Neuronal stem cell (in vitro differentiated cells): ENCODE results near the gene PSMB7.

Experiments used
- DNase-seq: peaks from one replicate; pipeline ENCODE4 v3.0.0-alpha.2; 2013; ENCODE audit warnings: low spot score
- H2AFZ ChIP-seq: one replicate; pipeline ENCODE4 v1.6.1; 2013; ENCODE audit warnings: mild to moderate bottlenecking, low read length, inconsistent platforms
- H2AK5ac ChIP-seq: 2 replicates; pipeline ENCODE4 v1.6.1; 2013; ENCODE audit warnings: low read depth, mild to moderate bottlenecking, inconsistent platforms, low read length, moderate library complexity, mixed read lengths
- H2BK120ac ChIP-seq: 2 replicates; pipeline ENCODE4 v1.6.1; 2013; ENCODE audit warnings: low read depth, mild to moderate bottlenecking, inconsistent platforms, low read length, moderate library complexity, mixed read lengths
- H2BK12ac ChIP-seq: one replicate; pipeline ENCODE4 v1.6.1; 2013; ENCODE audit warnings: low read length, inconsistent platforms
- H2BK15ac ChIP-seq: 2 replicates; pipeline ENCODE4 v1.6.1; 2013; ENCODE audit warnings: mild to moderate bottlenecking, low read length, inconsistent platforms, mixed read lengths
- H2BK5ac ChIP-seq: one replicate; pipeline ENCODE4 v1.6.1; 2013; ENCODE audit warnings: inconsistent platforms, mild to moderate bottlenecking, low read length, moderate library complexity
- H3K14ac ChIP-seq: one replicate; pipeline ENCODE4 v1.6.1; 2013; ENCODE audit warnings: low read length, inconsistent platforms
- H3K18ac ChIP-seq: 2 replicates; pipeline ENCODE4 v1.6.1; 2013; ENCODE audit warnings: low read length, inconsistent platforms
- H3K23ac ChIP-seq: 2 replicates; pipeline ENCODE4 v1.6.1; 2013; ENCODE audit warnings: low read depth, mild to moderate bottlenecking, mixed read lengths, low read length, inconsistent platforms; ENCODE audit not compliant: poor library complexity
- H3K27ac ChIP-seq: replicated peaks from 3 replicates; pipeline ENCODE4 v1.5.1; 2013; ENCODE audit warnings: low read length, inconsistent platforms
- H3K27me3 ChIP-seq, 3 experiments: 2 replicates each; pipeline ENCODE4 v1.6.1; 2013; ENCODE audit warnings: low read length in 3 of 3, mild to moderate bottlenecking in 2 of 3, inconsistent platforms in 1 of 3, low read depth in 1 of 3, mixed read lengths in 1 of 3, moderate library complexity in 1 of 3; ENCODE audit not compliant: control insufficient read depth in 3 of 3, insufficient read depth in 3 of 3
- H3K36me3 ChIP-seq, 2 donors: replicated peaks in 1 of 2; 2 replicates each; pipeline ENCODE4 v1.6.1; 2013; ENCODE audit warnings: low read length in 2 of 2; ENCODE audit not compliant: control insufficient read depth in 2 of 2, insufficient read depth in 2 of 2
- H3K4ac ChIP-seq: 2 replicates; pipeline ENCODE4 v1.6.1; 2013; ENCODE audit warnings: inconsistent platforms, mild to moderate bottlenecking, low read length, moderate library complexity
- H3K4me1 ChIP-seq, 2 donors: 1 replicate in 1 of 2; 2 replicates in 1 of 2; pipeline ENCODE4 v1.6.1; 2013; ENCODE audit warnings: low read length in 2 of 2, low read depth in 1 of 2; ENCODE audit not compliant: control insufficient read depth in 2 of 2, insufficient read depth in 1 of 2
- H3K4me2 ChIP-seq: one replicate; pipeline ENCODE4 v1.6.1; 2013; ENCODE audit warnings: mild to moderate bottlenecking, low read length, inconsistent platforms; ENCODE audit not compliant: insufficient read depth, poor library complexity, severe bottlenecking
- H3K4me3 ChIP-seq, 2 donors: 2 replicates each; pipeline ENCODE4 v1.5.1; 2013; ENCODE audit warnings: low read length in 2 of 2, mild to moderate bottlenecking in 2 of 2, inconsistent platforms in 1 of 2, moderate library complexity in 1 of 2
- H3K79me1 ChIP-seq: one replicate; pipeline ENCODE4 v1.6.1; 2013; ENCODE audit warnings: low read depth, mild to moderate bottlenecking, inconsistent platforms, low read length, moderate library complexity
- H3K9ac ChIP-seq: one replicate; pipeline ENCODE4 v1.6.1; 2013; ENCODE audit warnings: mild to moderate bottlenecking, low read depth, low read length, inconsistent platforms; ENCODE audit not compliant: poor library complexity
- H3K9me3 ChIP-seq, 2 donors: replicated peaks in 1 of 2; 2 replicates each; pipeline versions ENCODE3 to v1.6.1; 2013; ENCODE audit warnings: low read length in 2 of 2, mild to moderate bottlenecking in 2 of 2, inconsistent platforms in 1 of 2, low read depth in 1 of 2, mixed read lengths in 1 of 2, moderate library complexity in 1 of 2; ENCODE audit not compliant: control insufficient read depth in 2 of 2, insufficient read depth in 1 of 2
- H4K8ac ChIP-seq: one replicate; pipeline ENCODE4 v1.6.1; 2013; ENCODE audit warnings: low read depth, mild to moderate bottlenecking, inconsistent platforms, low read length, moderate library complexity
- H4K91ac ChIP-seq: one replicate; pipeline ENCODE4 v1.6.1; 2013; ENCODE audit warnings: low read length, low read depth, mild to moderate bottlenecking, inconsistent platforms; ENCODE audit not compliant: poor library complexity
- WGBS, 2 donors: extraction: QIAGEN DNeasy Blood & Tissue Kit; methylation state at CpG; one replicate each; pipeline ENCODE4 v1.1.7; 2013; ENCODE audit warnings: missing lambda C conversion rate in 2 of 2, mixed read lengths in 1 of 2; ENCODE audit not compliant: insufficient read length in 2 of 2, insufficient replicate concordance in 1 of 2; ENCODE audit errors: extremely low coverage in 2 of 2; 5-methylcytosine and 5-hydroxymethylcytosine counted together

Gene PSMB7

GRCh38 chr9:124423155-124423554 lies 7.9 kb upstream of the PSMB7 start:
- H3K36me3 ChIP-seq, result no peaks in the 10 kb centered on the region
- no peak for DNase-seq
- no peak overlapping the region for H4K91ac ChIP-seq
- no peak overlapping the region for H2BK12ac ChIP-seq
- H3K4me2 ChIP-seq, result no peak overlapping the region
- H3K18ac ChIP-seq, result no peak overlapping the region
- H3K4ac ChIP-seq, result no peak overlapping the region
- no peak overlapping the region for H3K14ac ChIP-seq
- H2AK5ac ChIP-seq, result no peak overlapping the region
- no peak overlapping the region for H3K9ac ChIP-seq
- WGBS, 2 donors, result no CpG with 5 or more reads among the region's 5 CpGs
- no peaks in the 10 kb centered on the region for H3K79me1 ChIP-seq
- no peak overlapping the region for H2BK15ac ChIP-seq
- H3K27me3 ChIP-seq, result peaks cover 0 to 27% (median 0%) of the 10 kb centered on the region in 3 experiments
- peak overlapping the region; percentile 75 for H2AFZ ChIP-seq
- H3K23ac ChIP-seq, result no peak overlapping the region
- H4K8ac ChIP-seq, result no peak overlapping the region
- no peak overlapping the region for H3K4me3 ChIP-seq
- peaks cover 2% of the 10 kb centered on the region in 2 donors for H3K9me3 ChIP-seq
- H2BK120ac ChIP-seq, result no peak overlapping the region
- H3K27ac ChIP-seq, result no peak overlapping the region
- H2BK5ac ChIP-seq, result no peak overlapping the region
- H3K4me1 ChIP-seq, result peaks cover 0 to 3% of the 10 kb centered on the region in 2 donors

DNA sequence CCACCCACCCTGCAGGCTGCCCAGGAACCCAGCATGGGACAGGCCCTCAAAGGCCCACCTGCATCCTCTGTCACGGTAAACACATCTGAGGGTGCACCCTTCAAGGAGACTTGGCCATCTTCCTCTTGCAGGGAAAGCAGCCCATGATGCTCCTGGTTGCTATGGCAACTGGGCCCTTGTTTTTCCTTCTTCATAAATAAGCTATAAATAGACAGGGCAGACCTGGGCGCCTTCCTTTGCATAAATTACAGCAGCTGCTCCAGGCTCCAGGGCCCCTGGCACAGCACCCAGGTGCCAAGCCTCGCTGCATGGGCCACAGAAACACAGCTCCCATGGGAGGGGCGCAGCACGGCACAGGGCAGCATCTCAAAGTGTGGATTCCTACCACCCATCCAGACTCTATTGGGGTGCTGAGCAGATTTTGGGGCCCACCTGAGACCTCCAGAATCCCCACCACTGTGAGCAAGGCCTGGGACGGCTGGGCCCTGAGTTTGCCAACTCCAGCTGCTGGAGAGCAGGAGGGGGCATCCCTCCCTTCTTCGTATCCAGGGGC lies 5.8 kb upstream of the PSMB7 start:
- Histone ChIP-seq H3K18ac (no peak overlapping the region), H3K23ac (no peak overlapping the region), H3K79me1 (no peaks in the 10 kb centered on the region), H2BK120ac (no peak overlapping the region), H3K4me3 (no peak overlapping the region), H2BK15ac (no peak overlapping the region), H3K4me2 (no peak overlapping the region), H3K36me3 (no peaks in the 10 kb centered on the region), H3K9ac (no peak overlapping the region), H4K91ac (no peak overlapping the region), H2AK5ac (peak overlapping the region; percentile 36), H2BK5ac (peak overlapping the region; percentile 78), H3K9me3 (peaks cover 0 to 2% of the 10 kb centered on the region in 2 donors), H2AFZ (no peak overlapping the region), H3K27me3 (peaks cover 0 to 24% (median 0%) of the 10 kb centered on the region in 3 experiments), H4K8ac (no peak overlapping the region), H2BK12ac (no peak overlapping the region), H3K4me1 (peaks cover 0 to 3% of the 10 kb centered on the region in 2 donors), H3K4ac (no peak overlapping the region), H3K27ac (no peak overlapping the region), H3K14ac (peak overlapping the region; percentile 17)
- no CpG with 5 or more reads among the region's 7 CpGs for WGBS, 2 donors
- no peak for DNase-seq

DNA sequence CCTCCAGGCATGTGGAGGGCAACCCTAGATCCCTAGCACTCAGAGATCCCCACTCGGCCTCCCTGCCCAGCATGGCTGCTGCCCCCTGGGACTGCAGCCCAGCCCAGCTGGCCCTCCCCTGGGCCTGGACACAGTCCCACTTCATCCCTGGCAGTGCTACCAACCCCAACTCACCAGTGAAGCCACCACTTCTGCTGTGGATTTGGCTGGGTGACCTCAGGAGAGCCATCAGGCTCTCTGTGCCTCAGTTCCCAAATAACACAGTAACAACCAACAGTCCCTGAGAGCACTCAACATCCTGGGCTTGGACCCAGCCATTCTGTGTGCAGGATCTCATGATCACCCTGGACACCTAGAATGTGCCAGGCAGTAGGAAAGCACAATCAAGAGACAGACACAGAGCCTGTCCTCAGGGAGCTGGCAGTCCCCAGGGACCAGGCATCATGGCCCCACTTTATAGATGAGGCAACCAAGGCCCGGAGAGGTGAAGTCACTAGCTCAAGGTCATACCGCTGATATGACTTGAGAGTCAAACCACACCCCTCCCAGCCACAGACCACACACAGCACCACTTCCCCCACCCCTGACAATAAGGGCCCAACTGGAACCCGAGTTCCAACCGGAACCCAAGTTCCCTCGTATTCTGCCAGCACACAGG lies 4.7 kb upstream of the PSMB7 start:
- Histone ChIP-seq H4K91ac (peak overlapping the region; percentile 38), H2BK12ac (no peak overlapping the region), H3K27me3 (peaks cover 0 to 24% (median 0%) of the 10 kb centered on the region in 3 experiments), H4K8ac (peak overlapping the region; percentile 98), H2BK15ac (peak overlapping the region; percentile 8), H3K9me3 (peaks cover 0 to 2% of the 10 kb centered on the region in 2 donors), H3K18ac (peak overlapping the region; percentile 97), H3K36me3 (no peaks in the 10 kb centered on the region), H3K9ac (no peak overlapping the region), H3K4me2 (no peak overlapping the region), H3K14ac (peak overlapping the region; percentile 92), H3K4me3 (no peak overlapping the region), H2AK5ac (peak overlapping the region; percentile 36), H3K4me1 (peaks cover 0 to 3% of the 10 kb centered on the region in 2 donors), H3K27ac (no peak overlapping the region), H3K79me1 (peaks cover 1% of the 10 kb centered on the region), H2AFZ (peak overlapping the region; percentile 92), H2BK5ac (no peak overlapping the region), H2BK120ac (no peak overlapping the region), H3K4ac (no peak overlapping the region), H3K23ac (peak overlapping the region; percentile 25)
- WGBS, 2 donors, result no CpG with 5 or more reads among the region's 6 CpGs
- no peak for DNase-seq

- Histone ChIP-seq H3K23ac (no peak overlapping the region), H3K4me2 (no peak overlapping the region), H3K27ac (no peak overlapping the region), H4K8ac (no peak overlapping the region), H2BK120ac (no peak overlapping the region), H3K79me1 (peaks cover 5% of the 10 kb centered on the region), H4K91ac (no peak overlapping the region), H3K18ac (no peak overlapping the region), H3K4me1 (peaks cover 5 to 8% of the 10 kb centered on the region in 2 donors), H3K9me3 (no peaks in the 10 kb centered on the region), H3K4me3 (peak overlapping the region in 1 of 2 donors; percentile 94), H2AFZ (peak overlapping the region; percentile 62), H3K14ac (no peak overlapping the region), H3K36me3 (peaks cover 8 to 34% of the 10 kb centered on the region in 2 donors), H3K9ac (no peak overlapping the region), H2BK5ac (no peak overlapping the region), H2BK15ac (no peak overlapping the region), H3K27me3 (no peaks in the 10 kb centered on the region), H3K4ac (no peak overlapping the region), H2BK12ac (no peak overlapping the region), H2AK5ac (no peak overlapping the region)
- no CpG with 5 or more reads among the region's 17 CpGs for WGBS, 2 donors
- peak; percentile 48 for DNase-seq
Measured at GRCh38 chr9:124415852-124416484, 726 bp upstream of the PSMB7 start.
